ENCODE results near the gene CYP39A1. TPM values are rescaled to one million over a fixed set of nuclear protein-coding genes. Genes with fewer than 3 reads are reported as not detected.
A peak's percentile ranks its signal among the peaks of the same experiment; 100 is the strongest.

CYP39A1 gene
- total RNA-seq, 6 donors from 2014 or later: 2.6 to 10.3 (median 5.0) TPM

DNA sequence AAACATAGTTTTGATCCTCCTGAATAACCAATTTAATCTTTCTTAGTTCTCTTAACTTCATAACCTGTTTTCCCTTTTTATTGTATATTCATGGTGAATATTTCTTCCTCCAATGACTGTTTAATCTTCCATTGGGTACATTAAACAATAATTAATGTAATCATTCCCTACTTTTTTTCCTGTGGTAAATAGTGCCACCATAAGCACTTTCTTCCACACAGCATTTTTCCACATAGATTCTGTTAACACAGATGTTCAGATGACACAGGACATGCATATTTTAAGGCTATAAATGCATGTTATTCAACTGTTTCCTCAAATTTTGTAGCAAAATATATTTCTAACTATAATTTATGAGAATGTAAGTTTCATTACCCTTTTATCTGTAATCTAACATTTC, 61.9 kb downstream of the CYP39A1 start:
- H3K36me3 ChIP-seq: no peaks in the 10 kb centered on the region
- no peak for DNase-seq
- ATAC-seq (ENCODE audit: low FRiP score in 2 of 2): no peak
- H3K27ac ChIP-seq: no peak overlapping the region
- no peak overlapping the region for H3K4me3 ChIP-seq
- peaks cover 0 to 5% (median 4%) of the 10 kb centered on the region in 4 donors for H3K9me3 ChIP-seq
- no peaks in the 10 kb centered on the region for H3K4me1 ChIP-seq
- no peak for TF ChIP-seq POLR2A (IDR thresholded peaks at IDR 0.05)
- TF ChIP-seq, protein P1, sequence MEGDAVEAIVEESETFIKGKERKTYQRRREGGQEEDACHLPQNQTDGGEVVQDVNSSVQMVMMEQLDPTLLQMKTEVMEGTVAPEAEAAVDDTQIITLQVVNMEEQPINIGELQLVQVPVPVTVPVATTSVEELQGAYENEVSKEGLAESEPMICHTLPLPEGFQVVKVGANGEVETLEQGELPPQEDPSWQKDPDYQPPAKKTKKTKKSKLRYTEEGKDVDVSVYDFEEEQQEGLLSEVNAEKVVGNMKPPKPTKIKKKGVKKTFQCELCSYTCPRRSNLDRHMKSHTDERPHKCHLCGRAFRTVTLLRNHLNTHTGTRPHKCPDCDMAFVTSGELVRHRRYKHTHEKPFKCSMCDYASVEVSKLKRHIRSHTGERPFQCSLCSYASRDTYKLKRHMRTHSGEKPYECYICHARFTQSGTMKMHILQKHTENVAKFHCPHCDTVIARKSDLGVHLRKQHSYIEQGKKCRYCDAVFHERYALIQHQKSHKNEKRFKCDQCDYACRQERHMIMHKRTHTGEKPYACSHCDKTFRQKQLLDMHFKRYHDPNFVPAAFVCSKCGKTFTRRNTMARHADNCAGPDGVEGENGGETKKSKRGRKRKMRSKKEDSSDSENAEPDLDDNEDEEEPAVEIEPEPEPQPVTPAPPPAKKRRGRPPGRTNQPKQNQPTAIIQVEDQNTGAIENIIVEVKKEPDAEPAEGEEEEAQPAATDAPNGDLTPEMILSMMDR (IDR thresholded peaks at IDR 0.05): no peak
- TF ChIP-seq EP300 (IDR thresholded peaks at IDR 0.05): no peak
- no peak for TF ChIP-seq POLR2AphosphoS5 (IDR thresholded peaks at IDR 0.05)
- no peaks in the 10 kb centered on the region for H3K27me3 ChIP-seq

DNA sequence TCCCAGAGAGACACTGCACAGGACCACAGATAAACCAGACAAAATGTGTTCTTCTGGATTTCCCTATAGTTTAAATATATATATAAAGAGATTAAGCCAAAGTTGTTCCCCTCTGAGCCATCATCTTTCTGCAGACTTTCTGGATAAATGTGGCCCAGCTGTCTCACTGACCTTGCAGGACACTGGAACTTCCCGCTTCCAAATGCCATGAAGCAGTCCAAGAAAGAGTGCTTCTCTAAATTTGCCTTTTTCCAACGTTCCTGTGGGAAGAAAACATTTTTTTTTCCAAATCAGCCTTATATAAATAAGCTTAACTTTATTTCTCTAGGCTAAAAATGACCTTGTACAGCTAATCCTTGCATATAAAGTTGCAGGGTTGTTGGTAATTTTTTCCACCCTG, 65.7 kb downstream of the CYP39A1 start:
- TF ChIP-seq POLR2AphosphoS5 (IDR thresholded peaks at IDR 0.05): no peak
- TF ChIP-seq, protein P1 (IDR thresholded peaks at IDR 0.05): no peak
- TF ChIP-seq POLR2A (IDR thresholded peaks at IDR 0.05): no peak
- TF ChIP-seq EP300 (IDR thresholded peaks at IDR 0.05): no peak

DNA sequence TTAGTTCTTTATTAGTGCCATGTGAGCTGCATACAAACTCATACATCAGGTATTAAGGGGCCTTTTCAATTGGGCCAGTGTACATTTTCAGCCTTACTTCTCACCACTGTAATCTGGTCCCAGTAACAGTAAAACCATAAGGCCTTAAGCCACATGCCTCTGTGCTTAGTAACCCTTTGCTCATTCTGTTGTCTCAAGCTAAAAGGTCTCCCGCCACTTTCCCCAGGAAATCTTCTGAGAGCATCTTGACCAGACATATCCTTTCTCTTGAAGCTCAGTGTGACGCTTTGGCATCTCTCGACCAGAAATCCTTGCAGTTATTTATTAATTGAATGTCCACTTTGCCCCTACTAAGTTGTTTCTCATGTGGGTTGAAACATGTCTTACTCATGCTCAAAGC, 68.0 kb downstream of the CYP39A1 start:
- Histone ChIP-seq H3K4me1 (no peaks in the 10 kb centered on the region), H3K9me3 (no peaks in the 10 kb centered on the region), H3K4me3 (no peak overlapping the region), H3K36me3 (no peaks in the 10 kb centered on the region), H3K27me3 (no peaks in the 10 kb centered on the region), H3K27ac (no peak overlapping the region)
- TF ChIP-seq EP300 (IDR thresholded peaks at IDR 0.05) (no peak), POLR2A (IDR thresholded peaks at IDR 0.05) (no peak)
- 88 to 96% methylated on average over 3 of the region's 3 CpGs for WGBS, 2 donors
- DNase-seq: no peak
- ATAC-seq (ENCODE audit: low FRiP score in 2 of 2): no peak

More for the DNA sequence above, 65.7 kb downstream of the CYP39A1 start:
- no peak for DNase-seq
- Histone ChIP-seq H3K27ac (no peak overlapping the region), H3K4me1 (no peaks in the 10 kb centered on the region), H3K27me3 (no peaks in the 10 kb centered on the region), H3K4me3 (no peak overlapping the region), H3K36me3 (no peaks in the 10 kb centered on the region), H3K9me3 (no peaks in the 10 kb centered on the region)
- ATAC-seq (ENCODE audit: low FRiP score in 2 of 2): no peak
- 54 to 56% methylated on average over 2 of the region's 2 CpGs for whole genome bisulfite sequencing, 2 donors

DNA sequence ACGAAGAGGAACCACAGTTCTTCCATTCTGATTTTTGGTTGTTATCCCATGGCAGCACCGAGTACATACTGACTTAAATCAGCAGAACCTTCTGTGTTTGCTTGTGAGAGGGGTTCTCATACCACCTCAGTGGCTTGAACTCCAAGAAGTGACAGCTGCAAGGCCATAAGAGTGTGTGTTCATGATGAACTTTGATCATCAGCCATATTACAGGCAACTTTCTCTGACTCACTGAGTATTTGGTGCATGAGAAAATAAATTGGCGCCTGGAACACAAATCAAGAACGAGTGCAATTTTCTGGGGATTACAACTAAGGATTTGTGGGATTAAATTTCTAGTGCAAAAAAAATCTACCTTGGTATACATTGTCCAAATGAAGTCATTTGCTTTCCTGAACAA, 68.9 kb downstream of the CYP39A1 start:
- H3K4me1 ChIP-seq: no peaks in the 10 kb centered on the region
- 83 to 84% methylated on average over 4 of the region's 4 CpGs for WGBS, 2 donors
- H3K27ac ChIP-seq: no peak overlapping the region
- no peaks in the 10 kb centered on the region for H3K27me3 ChIP-seq
- no peaks in the 10 kb centered on the region for H3K9me3 ChIP-seq
- no peak for DNase-seq
- no peaks in the 10 kb centered on the region for H3K36me3 ChIP-seq
- TF ChIP-seq, protein P1 (IDR thresholded peaks at IDR 0.05): no peak
- TF ChIP-seq POLR2AphosphoS5 (IDR thresholded peaks at IDR 0.05): no peak
- no peak for TF ChIP-seq POLR2A (IDR thresholded peaks at IDR 0.05)
- TF ChIP-seq EP300 (IDR thresholded peaks at IDR 0.05): no peak
- ATAC-seq (ENCODE audit: low FRiP score in 2 of 2): peak in 1 of 2 donors; percentile 16
- no peak overlapping the region for H3K4me3 ChIP-seq

DNA sequence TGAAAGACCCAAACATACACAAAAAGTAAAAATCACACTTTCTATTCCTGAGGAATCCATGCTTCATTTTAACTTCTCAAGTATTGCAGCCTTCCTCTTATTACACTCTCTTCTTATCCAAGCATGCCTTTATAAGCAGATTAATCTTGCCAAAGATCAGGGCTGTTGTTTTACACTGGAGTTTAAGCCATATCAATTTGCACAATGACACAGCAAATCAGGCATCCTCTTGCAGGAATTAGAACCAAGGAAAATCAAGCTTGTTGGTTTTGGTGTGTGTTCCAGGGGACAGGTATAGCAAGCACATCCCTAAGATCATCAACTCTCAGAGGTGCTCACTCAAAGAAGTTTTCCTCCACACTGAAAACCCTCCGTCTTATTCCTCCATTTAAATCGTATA, 69.5 kb downstream of the CYP39A1 start:
- DNase-seq (no peak), ATAC-seq (ENCODE audit: low FRiP score in 2 of 2) (no peak)
- TF ChIP-seq POLR2AphosphoS5 (IDR thresholded peaks at IDR 0.05) (no peak), POLR2A (IDR thresholded peaks at IDR 0.05) (no peak), EP300 (IDR thresholded peaks at IDR 0.05) (no peak)
- TF ChIP-seq, protein P1 (IDR thresholded peaks at IDR 0.05): no peak
- Histone ChIP-seq H3K4me3 (no peak overlapping the region), H3K4me1 (no peaks in the 10 kb centered on the region), H3K27me3 (no peaks in the 10 kb centered on the region), H3K27ac (no peak overlapping the region), H3K36me3 (no peaks in the 10 kb centered on the region), H3K9me3 (no peaks in the 10 kb centered on the region)
- 91 to 93% methylated on average over 2 of the region's 2 CpGs for WGBS, 2 donors
